SU-DHL-6 (cell line): ENCODE results near the gene RASSF5.

Source experiments
- H2AFZ ChIP-seq: fragments of 200-600 bp; sonication (generic); 2 replicates; pipeline ENCODE4 v1.6.1; 2014; ENCODE audit warnings: low read depth, mild to moderate bottlenecking, moderate library complexity, mixed read lengths, antibody characterized with exemption, low read length; ENCODE audit not compliant: severe bottlenecking
- H3F3A ChIP-seq: fragments of 200-600 bp; shearing (Covaris generic); 2 replicates; pipeline ENCODE4 v1.6.0; 2016; ENCODE audit warnings: antibody characterized with exemption, mild to moderate bottlenecking; ENCODE audit not compliant: insufficient read depth
- H3K27ac ChIP-seq: fragments of 200-600 bp; sonication (generic); 2 replicates; pipeline ENCODE4 v1.5.1; 2016; ENCODE audit warnings: low read depth, mild to moderate bottlenecking, low read length, moderate library complexity, mixed read lengths
- H3K27me3 ChIP-seq: fragments of 200-600 bp; sonication (generic), shearing (Covaris generic); 2 replicates; pipeline ENCODE4 v1.6.0; 2014; ENCODE audit warnings: mild to moderate bottlenecking, low read length
- H3K36me3 ChIP-seq: fragments of 200-600 bp; sonication (generic); 2 replicates; pipeline ENCODE4 v1.6.1; 2014; ENCODE audit warnings: mild to moderate bottlenecking, low read length, mixed read lengths
- H3K4me2 ChIP-seq: fragments of 300-600, 200-600 bp; shearing (Covaris generic), sonication (generic); 2 replicates; pipeline ENCODE4 v1.6.0; 2014; ENCODE audit warnings: low read length, low read depth, mild to moderate bottlenecking; ENCODE audit not compliant: poor library complexity, severe bottlenecking
- H3K4me3 ChIP-seq: fragments of 200-600 bp; sonication (generic); 2 replicates; pipeline ENCODE4 v1.5.1; 2014; ENCODE audit warnings: antibody characterized with exemption, low read length, mild to moderate bottlenecking, mixed read lengths; ENCODE audit not compliant: insufficient read depth, poor library complexity, severe bottlenecking
- H3K79me2 ChIP-seq: fragments of 200-600 bp; sonication (generic); 2 replicates; pipeline ENCODE4 v1.6.1; 2014; ENCODE audit warnings: mild to moderate bottlenecking, low read length, moderate library complexity; ENCODE audit not compliant: insufficient read depth
- H3K9ac ChIP-seq: fragments of 200-600 bp; sonication (generic); 2 replicates; pipeline ENCODE4 v1.7.0; 2014; ENCODE audit warnings: mild to moderate bottlenecking, low read length
- H3K9me2 ChIP-seq: fragments of 200-600 bp; sonication (generic); replicated peaks from 2 replicates; pipeline ENCODE4 v1.6.1; 2014; ENCODE audit warnings: low read length; ENCODE audit not compliant: insufficient read depth
- H3K9me3 ChIP-seq: fragments of 200-600 bp; sonication (generic); 2 replicates; pipeline ENCODE4 v1.6.1; 2014; ENCODE audit warnings: low read length, mixed read lengths; ENCODE audit not compliant: insufficient read depth
- H4K20me1 ChIP-seq: fragments of 200-600 bp; sonication (generic); 2 replicates; pipeline ENCODE4 v1.6.1; 2014; ENCODE audit warnings: low read depth, mild to moderate bottlenecking, antibody characterized with exemption, low read length, moderate library complexity, mixed read lengths
- CTCF ChIP-seq: fragments of 200-600 bp; sonication (generic); IDR thresholded peaks from one replicate; pipeline ENCODE4 v1.5.1; 2017; ENCODE audit warnings: antibody characterized with exemption, mild to moderate bottlenecking, low read length, moderate library complexity; ENCODE audit not compliant: insufficient read depth, poor library complexity, severe bottlenecking
- EZH2phosphoT487 ChIP-seq: fragments of 200-600 bp; sonication (generic), shearing (Covaris generic); conservative IDR thresholded peaks from 2 replicates; pipeline ENCODE4 v1.6.1; 2018; ENCODE audit warnings: mild to moderate bottlenecking, antibody characterized with exemption, low read length, moderate library complexity, mixed read lengths

Gene RASSF5

GRCh38 chr1:206493279-206493678, 14.1 kb upstream of the RASSF5 start:
- TF ChIP-seq CTCF (no peak), EZH2phosphoT487 (no peak)
- H4K20me1 ChIP-seq: no peaks in the 10 kb centered on the region
- no peak overlapping the region for H2AFZ ChIP-seq
- no peak overlapping the region for H3K4me2 ChIP-seq
- no peaks in the 10 kb centered on the region for H3K36me3 ChIP-seq
- H3K79me2 ChIP-seq: no peaks in the 10 kb centered on the region
- H3K27me3 ChIP-seq: no peaks in the 10 kb centered on the region
- H3K9ac ChIP-seq: no peak overlapping the region
- H3K9me3 ChIP-seq: no peaks in the 10 kb centered on the region
- H3K9me2 ChIP-seq: no peaks in the 10 kb centered on the region
- no peak overlapping the region for H3K4me3 ChIP-seq
- H3F3A ChIP-seq: no peaks in the 10 kb centered on the region
- H3K27ac ChIP-seq: no peak overlapping the region

GRCh38 chr1:206495011-206495461, 12.3 kb upstream of the RASSF5 start:
- Histone ChIP-seq H3F3A (no peaks in the 10 kb centered on the region), H3K79me2 (no peaks in the 10 kb centered on the region), H3K9me3 (no peaks in the 10 kb centered on the region), H3K27me3 (no peaks in the 10 kb centered on the region), H3K9me2 (no peaks in the 10 kb centered on the region), H3K36me3 (no peaks in the 10 kb centered on the region), H3K4me3 (no peak overlapping the region), H3K27ac (no peak overlapping the region), H3K4me2 (no peak overlapping the region), H2AFZ (no peak overlapping the region), H4K20me1 (no peaks in the 10 kb centered on the region), H3K9ac (no peak overlapping the region)
- no peak for TF ChIP-seq CTCF
- no peak for TF ChIP-seq EZH2phosphoT487

- no peak overlapping the region for H3K27ac ChIP-seq
- no peaks in the 10 kb centered on the region for H3K27me3 ChIP-seq
- TF ChIP-seq EZH2phosphoT487 (no peak), CTCF (no peak)
- no peaks in the 10 kb centered on the region for H3K79me2 ChIP-seq
- H4K20me1 ChIP-seq: no peaks in the 10 kb centered on the region
- H3K4me3 ChIP-seq: no peak overlapping the region
- H3K36me3 ChIP-seq: no peaks in the 10 kb centered on the region
- H3K9me3 ChIP-seq: no peaks in the 10 kb centered on the region
- no peak overlapping the region for H3K9ac ChIP-seq
- no peak overlapping the region for H3K4me2 ChIP-seq
- no peaks in the 10 kb centered on the region for H3F3A ChIP-seq
- no peak overlapping the region for H2AFZ ChIP-seq
- no peaks in the 10 kb centered on the region for H3K9me2 ChIP-seq
Measured at GRCh38 chr1:206495493-206496046, 11.8 kb upstream of the RASSF5 start.
